Suprapubic skin (tissue), 4 donors: ENCODE data around the gene ISG15.

ENCODE experiments used
- EP300 ChIP-seq: sonication (generic); formaldehyde crosslinking; IDR thresholded peaks from one replicate; pipeline ENCODE4 v1.6.1; 2017; ENCODE audit warnings: antibody characterized with exemption
- POLR2A ChIP-seq, 2 donors: fragments of 450-650 bp; IDR thresholded peaks; one replicate each; pipeline ENCODE4 v1.6.1; 2017; ENCODE audit warnings: antibody characterized with exemption in 2 of 2, mild to moderate bottlenecking in 2 of 2, moderate library complexity in 2 of 2
- POLR2AphosphoS5 ChIP-seq, 3 donors: sonication (generic); formaldehyde crosslinking; IDR thresholded peaks; one replicate each; pipeline ENCODE4 v1.6.1; 2017; ENCODE audit warnings: antibody characterized with exemption in 3 of 3
- TF ChIP-seq, protein P1 (sequence below), 2 donors: fragments of 200-600 bp in 1 of 2; fragments of 450-650 bp in 1 of 2; sonication (generic) in 1 of 2; IDR thresholded peaks; one replicate each; pipeline ENCODE4 v1.5.1; 2016 to 2019; ENCODE audit warnings: antibody characterized with exemption in 2 of 2, mild to moderate bottlenecking in 1 of 2, moderate library complexity in 1 of 2

DNA sequence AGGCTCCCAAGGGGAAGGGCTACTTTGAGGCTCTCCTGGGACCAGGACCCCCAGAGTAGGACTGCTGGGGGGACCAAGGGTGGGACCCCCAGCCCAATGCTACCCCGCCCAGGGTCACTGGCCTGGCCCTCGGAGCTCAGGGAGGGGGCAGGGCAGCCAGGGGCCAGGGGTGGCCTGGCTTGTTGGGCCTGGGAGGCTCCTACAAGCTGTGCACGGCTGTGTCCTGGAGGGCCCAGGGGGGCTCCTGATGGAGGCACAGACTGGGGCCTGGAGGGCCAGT is 15.6 kb upstream of the ISG15 start:
- TF ChIP-seq, protein P1, sequence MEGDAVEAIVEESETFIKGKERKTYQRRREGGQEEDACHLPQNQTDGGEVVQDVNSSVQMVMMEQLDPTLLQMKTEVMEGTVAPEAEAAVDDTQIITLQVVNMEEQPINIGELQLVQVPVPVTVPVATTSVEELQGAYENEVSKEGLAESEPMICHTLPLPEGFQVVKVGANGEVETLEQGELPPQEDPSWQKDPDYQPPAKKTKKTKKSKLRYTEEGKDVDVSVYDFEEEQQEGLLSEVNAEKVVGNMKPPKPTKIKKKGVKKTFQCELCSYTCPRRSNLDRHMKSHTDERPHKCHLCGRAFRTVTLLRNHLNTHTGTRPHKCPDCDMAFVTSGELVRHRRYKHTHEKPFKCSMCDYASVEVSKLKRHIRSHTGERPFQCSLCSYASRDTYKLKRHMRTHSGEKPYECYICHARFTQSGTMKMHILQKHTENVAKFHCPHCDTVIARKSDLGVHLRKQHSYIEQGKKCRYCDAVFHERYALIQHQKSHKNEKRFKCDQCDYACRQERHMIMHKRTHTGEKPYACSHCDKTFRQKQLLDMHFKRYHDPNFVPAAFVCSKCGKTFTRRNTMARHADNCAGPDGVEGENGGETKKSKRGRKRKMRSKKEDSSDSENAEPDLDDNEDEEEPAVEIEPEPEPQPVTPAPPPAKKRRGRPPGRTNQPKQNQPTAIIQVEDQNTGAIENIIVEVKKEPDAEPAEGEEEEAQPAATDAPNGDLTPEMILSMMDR (IDR thresholded peaks at IDR 0.05): no peak
- TF ChIP-seq POLR2A (IDR thresholded peaks at IDR 0.05): no peak
- TF ChIP-seq POLR2AphosphoS5 (IDR thresholded peaks at IDR 0.05): no peak
- TF ChIP-seq EP300: no peak
